Measurements from ENCODE around the gene TMED9. TPM values are rescaled to one million over a fixed set of nuclear protein-coding genes. Genes with fewer than 3 reads are reported as not detected.

Gene TMED9
- total RNA-seq, 1 experiment from 2014 or later = 168 TPM

DNA sequence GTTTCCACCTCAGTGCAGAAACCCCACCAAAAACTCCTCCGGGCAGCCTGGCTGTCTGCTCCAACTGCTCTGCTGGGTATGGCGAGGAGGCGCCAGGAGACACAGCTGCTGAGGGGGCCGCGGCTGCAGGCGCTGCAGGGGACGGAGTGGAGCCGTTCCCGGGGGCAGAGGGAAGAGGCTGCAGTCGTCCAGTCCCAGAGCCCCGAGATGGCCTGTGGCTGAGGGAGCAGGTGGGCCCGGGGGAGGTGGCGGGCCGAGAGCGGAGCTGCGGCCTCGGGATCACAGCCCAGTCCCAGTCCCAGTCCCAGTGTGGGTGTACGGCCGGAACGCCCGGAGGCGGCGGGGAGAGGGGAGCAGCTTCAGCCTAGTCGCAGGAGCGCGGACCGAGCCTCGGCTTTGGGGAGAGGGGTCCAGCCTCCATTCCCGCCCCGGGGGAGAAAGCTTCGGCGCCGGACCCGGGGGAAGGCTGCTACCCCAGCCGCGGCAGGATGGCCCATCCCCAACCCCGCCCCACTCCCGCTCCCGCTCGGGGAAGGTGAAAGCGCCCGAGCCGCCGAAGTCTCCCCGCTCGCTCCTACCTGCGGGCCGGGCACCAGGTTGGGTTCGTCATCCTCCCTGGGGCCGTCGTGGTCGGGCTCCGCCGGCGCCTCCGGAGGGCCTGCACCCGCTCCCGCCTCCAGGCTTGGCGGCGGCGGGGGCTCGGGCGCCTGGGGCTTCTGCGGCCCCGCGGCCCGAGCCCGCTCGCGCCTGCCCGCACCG lies 38.2 kb upstream of the TMED9 start:
- peak in 1 of 2 experiments; percentile 47 for DNase-seq
- intact Hi-C loops (cut with micrococcal nuclease; ENCODE audit: unreplicated experiment) = loop anchor here (5.0 kb wide), 1 partner anchor 38 kb away; the partner anchor contains the start of gene TMED9
- no peaks in the 10 kb centered on the region for H3K36me3 ChIP-seq (ENCODE audit: low read depth)

DNA sequence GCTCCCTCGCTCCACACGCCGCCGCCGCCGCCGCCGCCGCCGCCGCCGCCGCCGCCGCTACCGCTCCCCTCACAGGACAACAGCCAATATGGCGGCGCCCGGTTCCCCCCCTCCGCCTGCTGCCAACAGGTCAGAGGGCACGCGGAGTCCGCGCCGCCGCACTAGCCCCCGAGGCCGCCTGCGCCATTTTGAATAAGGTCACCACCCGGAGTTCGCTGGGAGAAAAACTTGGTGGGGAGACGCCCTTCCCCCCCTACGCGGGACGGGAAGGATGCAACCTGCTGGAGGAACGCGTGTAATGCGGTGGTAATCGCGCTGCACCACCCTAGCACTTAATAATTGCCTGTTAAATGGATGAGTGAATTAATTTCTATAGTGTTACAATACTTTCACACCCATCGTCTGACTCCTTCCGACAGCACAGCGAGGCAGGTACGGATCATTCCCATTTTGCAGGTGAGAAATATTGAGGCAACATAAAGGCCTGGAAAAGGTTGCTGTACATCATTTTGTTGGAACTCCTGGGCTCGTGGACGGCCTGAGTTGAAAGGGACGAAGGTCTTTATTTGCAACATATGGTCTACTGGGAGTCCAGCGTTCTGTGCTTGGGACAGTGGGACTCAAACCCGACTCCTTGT lies 37.4 kb upstream of the TMED9 start, which contains the start of gene FAM193B:
TSS of gene FAM193B (minus strand) at position 90 of the 638 bp plus-strand sequence. CDS start 105 bp downstream, outside the sequence.
- Histone ChIP-seq H2AFZ (peak within 1 kb of the TSS; percentile 87), H3K9me2 (ENCODE audit: insufficient read depth) (no peaks in the 10 kb centered on the region), H3K27me3 (ENCODE audit: insufficient read depth, low read depth) (no peaks in the 10 kb centered on the region), H3K9me3 (ENCODE audit: insufficient read depth, low read depth) (no peaks in the 10 kb centered on the region), H3K4me3 (peak within 1 kb of the TSS; percentile 98), H3K4me2 (peak within 1 kb of the TSS; percentile 98), H3K36me3 (ENCODE audit: low read depth) (no peaks in the 10 kb centered on the region), H3F3A (ENCODE audit: insufficient read depth, low read depth) (no peaks in the 10 kb centered on the region), H3K4me1 (replicated peaks; ENCODE audit: insufficient read depth) (peaks cover 22% of the 10 kb centered on the region), H3K27ac (no peak within 1 kb of the TSS), H4K20me1 (ENCODE audit: insufficient read depth) (peaks cover 22% of the 10 kb centered on the region), H3K79me2 (ENCODE audit: low read depth) (peaks cover 44% of the 10 kb centered on the region)
- TF ChIP-seq, protein P1, sequence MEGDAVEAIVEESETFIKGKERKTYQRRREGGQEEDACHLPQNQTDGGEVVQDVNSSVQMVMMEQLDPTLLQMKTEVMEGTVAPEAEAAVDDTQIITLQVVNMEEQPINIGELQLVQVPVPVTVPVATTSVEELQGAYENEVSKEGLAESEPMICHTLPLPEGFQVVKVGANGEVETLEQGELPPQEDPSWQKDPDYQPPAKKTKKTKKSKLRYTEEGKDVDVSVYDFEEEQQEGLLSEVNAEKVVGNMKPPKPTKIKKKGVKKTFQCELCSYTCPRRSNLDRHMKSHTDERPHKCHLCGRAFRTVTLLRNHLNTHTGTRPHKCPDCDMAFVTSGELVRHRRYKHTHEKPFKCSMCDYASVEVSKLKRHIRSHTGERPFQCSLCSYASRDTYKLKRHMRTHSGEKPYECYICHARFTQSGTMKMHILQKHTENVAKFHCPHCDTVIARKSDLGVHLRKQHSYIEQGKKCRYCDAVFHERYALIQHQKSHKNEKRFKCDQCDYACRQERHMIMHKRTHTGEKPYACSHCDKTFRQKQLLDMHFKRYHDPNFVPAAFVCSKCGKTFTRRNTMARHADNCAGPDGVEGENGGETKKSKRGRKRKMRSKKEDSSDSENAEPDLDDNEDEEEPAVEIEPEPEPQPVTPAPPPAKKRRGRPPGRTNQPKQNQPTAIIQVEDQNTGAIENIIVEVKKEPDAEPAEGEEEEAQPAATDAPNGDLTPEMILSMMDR (conservative IDR thresholded peaks at IDR 0.05) = no peak
- TF ChIP-seq EZH2 (IDR thresholded peaks at IDR 0.05; ENCODE audit: low read depth) = no peak
- peak; percentile 76 to 98 for DNase-seq
- BruUV-seq (replicated peaks) = TSS peak; percentile 80
- intact Hi-C loops (cut with micrococcal nuclease; ENCODE audit: unreplicated experiment) = loop anchor here (5.0 kb wide), 1 partner anchor 38 kb away; the partner anchor contains the start of gene TMED9
- ChIA-PET CTCF (no interaction called here), POLR2A (ENCODE audit: unreplicated experiment) (no interaction called here)

More for the DNA sequence above, 38.2 kb upstream of the TMED9 start:
- Histone ChIP-seq H3K27me3 (ENCODE audit: insufficient read depth, low read depth) (no peaks in the 10 kb centered on the region), H3K27ac (no peak overlapping the region), H3K79me2 (ENCODE audit: low read depth) (peaks cover 46% of the 10 kb centered on the region), H3K4me2 (peak overlapping the region; percentile 98), H3K4me3 (peak overlapping the region; percentile 98), H3F3A (ENCODE audit: insufficient read depth, low read depth) (no peaks in the 10 kb centered on the region), H3K4me1 (replicated peaks; ENCODE audit: insufficient read depth) (peaks cover 22% of the 10 kb centered on the region), H3K9me2 (ENCODE audit: insufficient read depth) (no peaks in the 10 kb centered on the region), H2AFZ (peak overlapping the region; percentile 76), H3K9me3 (ENCODE audit: insufficient read depth, low read depth) (no peaks in the 10 kb centered on the region), H4K20me1 (ENCODE audit: insufficient read depth) (peaks cover 26% of the 10 kb centered on the region)
- ChIA-PET POLR2A (ENCODE audit: unreplicated experiment) (no interaction called here), CTCF (interaction anchor here (0.7 kb wide), 1 partner anchor 1127 kb away, joined by 3 read pairs; no protein-coding TSS in a partner anchor)
- TF ChIP-seq, protein P1 (conservative IDR thresholded peaks at IDR 0.05) = no peak
- no peak for TF ChIP-seq EZH2 (IDR thresholded peaks at IDR 0.05; ENCODE audit: low read depth)
- BruUV-seq (replicated peaks) = no TSS peak

DNA sequence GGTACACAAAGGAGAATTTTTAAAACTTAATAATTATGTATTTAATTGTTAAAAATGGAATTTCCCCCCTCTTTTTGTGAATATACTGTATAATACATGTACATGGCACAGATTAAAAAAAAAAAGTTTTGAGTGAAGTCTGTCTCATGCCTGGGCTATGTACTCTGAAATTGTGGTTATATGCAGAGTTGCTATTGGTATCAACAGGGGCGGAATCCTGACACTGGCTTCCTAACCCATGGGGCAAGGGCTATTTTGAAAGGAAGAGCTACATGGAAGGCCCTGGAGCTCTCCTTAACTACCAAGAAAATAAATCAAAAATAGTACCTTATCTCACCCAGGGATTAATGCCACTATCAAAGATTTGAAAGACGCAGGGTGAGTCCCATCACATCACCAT lies 36.8 kb upstream of the TMED9 start:
- DNase-seq = no peak
- no peak for TF ChIP-seq EZH2 (IDR thresholded peaks at IDR 0.05; ENCODE audit: low read depth)
- TF ChIP-seq, protein P1 (conservative IDR thresholded peaks at IDR 0.05) = no peak
- POLR2A ChIA-PET (ENCODE audit: unreplicated experiment) = no interaction called here
- CTCF ChIA-PET = interaction anchor here (0.7 kb wide), 1 partner anchor 1075 kb away, joined by 3 read pairs; no protein-coding TSS in a partner anchor
- peak overlapping the region; percentile 80; the same call in 1 of the 2 replicates for H3K4me2 ChIP-seq
- no peaks in the 10 kb centered on the region for H3K36me3 ChIP-seq (ENCODE audit: low read depth)
- no peaks in the 10 kb centered on the region for H3K27me3 ChIP-seq (ENCODE audit: insufficient read depth, low read depth)
- H3F3A ChIP-seq (ENCODE audit: insufficient read depth, low read depth) = no peaks in the 10 kb centered on the region
- no peak overlapping the region for H3K27ac ChIP-seq
- no TSS peak for BruUV-seq (replicated peaks)
- no peak overlapping the region; the same call in 1 of the 2 replicates for H2AFZ ChIP-seq
- intact Hi-C loops (cut with micrococcal nuclease; ENCODE audit: unreplicated experiment) = no loop called here
- H3K4me3 ChIP-seq = no peak overlapping the region; the same call in 1 of the 2 replicates
- peaks cover 20% of the 10 kb centered on the region for H4K20me1 ChIP-seq (ENCODE audit: insufficient read depth)
- H3K9me3 ChIP-seq (ENCODE audit: insufficient read depth, low read depth) = no peaks in the 10 kb centered on the region
- no peaks in the 10 kb centered on the region for H3K9me2 ChIP-seq (ENCODE audit: insufficient read depth)
- peaks cover 22% of the 10 kb centered on the region for H3K4me1 ChIP-seq (replicated peaks; ENCODE audit: insufficient read depth)
- peaks cover 37% of the 10 kb centered on the region for H3K79me2 ChIP-seq (ENCODE audit: low read depth)
